NCI-H510A (cell line): ENCODE results near the gene KCNF1.

Source experiments
- DNase-seq: peaks from one replicate; lab custom pipeline; 2025; lab: John Stamatoyannopoulos, UW

KCNF1 gene

GRCh38 chr2:10911291-10912075, at the start of gene KCNF1:
KCNF1 (plus strand) TSS chr2:10911934; CDS start chr2:10912427, 493 bp downstream.
- DNase-seq: peak; percentile 68

- no peak for DNase-seq
Observed at GRCh38 chr2:10862330-10862729, 49.4 kb upstream of the KCNF1 start.

GRCh38 chr2:10863047-10863446, 48.7 kb upstream of the KCNF1 start:
- no peak for DNase-seq

- no peak for DNase-seq
Observed at GRCh38 chr2:10863837-10864236, 47.9 kb upstream of the KCNF1 start.

- DNase-seq: no peak
Observed at GRCh38 chr2:10864251-10864650, 47.5 kb upstream of the KCNF1 start.

- no peak for DNase-seq
Observed at GRCh38 chr2:10864861-10865636, 46.7 kb upstream of the KCNF1 start.

- DNase-seq: no peak
Observed at GRCh38 chr2:10865841-10866240, 45.9 kb upstream of the KCNF1 start.

- DNase-seq: no peak
Observed at GRCh38 chr2:10867692-10868420, 43.9 kb upstream of the KCNF1 start.

GRCh38 chr2:10868465-10869314, 43.0 kb upstream of the KCNF1 start:
- no peak for DNase-seq

- no peak for DNase-seq
Observed at GRCh38 chr2:10871978-10872377, 39.8 kb upstream of the KCNF1 start.

- no peak for DNase-seq
Observed at GRCh38 chr2:10873171-10873570, 38.6 kb upstream of the KCNF1 start.

- no peak for DNase-seq
Observed at GRCh38 chr2:10873790-10874437, 37.8 kb upstream of the KCNF1 start.

GRCh38 chr2:10875126-10875525, 36.6 kb upstream of the KCNF1 start:
- DNase-seq: no peak

- DNase-seq: no peak
Observed at GRCh38 chr2:10876394-10876793, 35.3 kb upstream of the KCNF1 start.

GRCh38 chr2:10876963-10877362, 34.8 kb upstream of the KCNF1 start:
- DNase-seq: no peak

- no peak for DNase-seq
Observed at GRCh38 chr2:10877651-10878111, 34.1 kb upstream of the KCNF1 start.

- no peak for DNase-seq
Observed at GRCh38 chr2:10878268-10878915, 33.3 kb upstream of the KCNF1 start.

GRCh38 chr2:10879159-10879558, 32.6 kb upstream of the KCNF1 start:
- DNase-seq: no peak

GRCh38 chr2:10879624-10880585, 31.8 kb upstream of the KCNF1 start:
- no peak for DNase-seq
